Nephron progenitor cell (in vitro differentiated cells): Measurements from ENCODE around the gene EPHB1.

ENCODE experiments used
- DNase-seq: peaks from one replicate; pipeline ENCODE4 v3.0.0; 2021
- H3K27ac Mint-ChIP-seq: 2 replicates; pipeline ENCODE4 v1.8.0; 2021; ENCODE audit warnings: mild to moderate bottlenecking, moderate library complexity, mixed read lengths
- H3K27me3 Mint-ChIP-seq: 2 replicates; pipeline ENCODE4 v1.8.0; 2021; ENCODE audit warnings: mild to moderate bottlenecking, low read depth, mixed read lengths; ENCODE audit not compliant: poor library complexity
- H3K36me3 Mint-ChIP-seq: 2 replicates; pipeline ENCODE4 v1.8.0; 2021; ENCODE audit warnings: low read depth, mixed read lengths
- H3K4me1 Mint-ChIP-seq: 2 replicates; pipeline ENCODE4 v1.8.0; 2021; ENCODE audit warnings: mixed read lengths
- H3K4me3 Mint-ChIP-seq: 2 replicates; pipeline ENCODE4 v1.8.0; 2021; ENCODE audit warnings: mild to moderate bottlenecking, moderate library complexity, mixed read lengths
- H3K9me3 Mint-ChIP-seq: 2 replicates; pipeline ENCODE4 v1.8.0; 2021; ENCODE audit warnings: mild to moderate bottlenecking, moderate library complexity, mixed read lengths
- TF ChIP-seq, protein P1 (sequence below): fragments of 200-600 bp; sonication (generic); IDR thresholded peaks from 2 replicates; pipeline ENCODE4 v1.5.0; 2021; ENCODE audit warnings: antibody characterized with exemption

EPHB1 gene

DNA sequence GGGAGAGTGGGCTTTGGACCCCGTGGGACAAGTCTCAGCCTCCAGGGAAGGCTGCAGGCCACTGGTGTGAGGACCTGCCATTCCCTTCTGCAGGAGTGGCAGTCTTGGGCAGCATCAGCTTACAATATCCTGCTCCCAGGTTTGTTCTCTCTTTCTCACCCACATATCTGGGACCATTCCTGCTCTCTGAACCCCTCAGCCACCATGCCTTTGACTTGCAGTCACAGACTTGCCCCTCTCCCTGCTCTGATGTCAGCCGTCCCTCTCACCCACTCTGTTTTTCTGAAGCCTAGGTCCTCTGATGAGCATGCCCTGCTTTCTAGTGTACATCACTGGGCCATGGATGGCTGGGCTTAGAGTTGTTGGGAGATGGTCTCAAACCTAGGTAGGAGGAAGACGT is 282.1 kb downstream of the EPHB1 start:
- Mint-ChIP-seq H3K27me3 (peaks cover 17% of the 10 kb centered on the region), H3K9me3 (peaks cover 11% of the 10 kb centered on the region), H3K4me3 (no peak overlapping the region), H3K36me3 (no peaks in the 10 kb centered on the region), H3K27ac (no peak overlapping the region), H3K4me1 (peaks cover 6% of the 10 kb centered on the region)
- TF ChIP-seq, protein P1, sequence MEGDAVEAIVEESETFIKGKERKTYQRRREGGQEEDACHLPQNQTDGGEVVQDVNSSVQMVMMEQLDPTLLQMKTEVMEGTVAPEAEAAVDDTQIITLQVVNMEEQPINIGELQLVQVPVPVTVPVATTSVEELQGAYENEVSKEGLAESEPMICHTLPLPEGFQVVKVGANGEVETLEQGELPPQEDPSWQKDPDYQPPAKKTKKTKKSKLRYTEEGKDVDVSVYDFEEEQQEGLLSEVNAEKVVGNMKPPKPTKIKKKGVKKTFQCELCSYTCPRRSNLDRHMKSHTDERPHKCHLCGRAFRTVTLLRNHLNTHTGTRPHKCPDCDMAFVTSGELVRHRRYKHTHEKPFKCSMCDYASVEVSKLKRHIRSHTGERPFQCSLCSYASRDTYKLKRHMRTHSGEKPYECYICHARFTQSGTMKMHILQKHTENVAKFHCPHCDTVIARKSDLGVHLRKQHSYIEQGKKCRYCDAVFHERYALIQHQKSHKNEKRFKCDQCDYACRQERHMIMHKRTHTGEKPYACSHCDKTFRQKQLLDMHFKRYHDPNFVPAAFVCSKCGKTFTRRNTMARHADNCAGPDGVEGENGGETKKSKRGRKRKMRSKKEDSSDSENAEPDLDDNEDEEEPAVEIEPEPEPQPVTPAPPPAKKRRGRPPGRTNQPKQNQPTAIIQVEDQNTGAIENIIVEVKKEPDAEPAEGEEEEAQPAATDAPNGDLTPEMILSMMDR, result no peak
- DNase-seq, result no peak

DNA sequence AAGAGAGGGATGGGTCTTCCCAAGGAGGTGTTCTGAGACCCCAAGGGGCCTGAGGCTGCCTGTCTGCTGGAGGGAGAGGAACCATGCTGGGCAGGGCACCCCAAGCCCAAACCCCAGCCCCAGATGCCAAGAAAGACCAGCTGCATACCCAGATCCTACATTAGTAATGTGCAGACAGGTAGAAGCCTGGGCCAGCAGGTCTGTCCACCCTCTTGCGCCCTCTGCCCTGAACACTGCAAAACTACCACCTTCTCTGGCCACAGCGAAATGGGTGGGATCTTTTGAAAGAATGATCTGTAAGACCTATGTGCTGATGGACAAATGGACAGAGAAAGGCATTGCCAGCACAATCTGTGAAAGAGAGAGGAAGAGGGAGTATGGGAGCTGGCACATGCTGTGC is 283.2 kb downstream of the EPHB1 start:
- H3K4me3 Mint-ChIP-seq, result no peak overlapping the region
- DNase-seq, result no peak
- H3K36me3 Mint-ChIP-seq, result no peaks in the 10 kb centered on the region
- H3K27ac Mint-ChIP-seq, result no peak overlapping the region
- peaks cover 6% of the 10 kb centered on the region for H3K4me1 Mint-ChIP-seq
- peaks cover 17% of the 10 kb centered on the region for H3K27me3 Mint-ChIP-seq
- peaks cover 11% of the 10 kb centered on the region for H3K9me3 Mint-ChIP-seq
- TF ChIP-seq, protein P1, result no peak

DNA sequence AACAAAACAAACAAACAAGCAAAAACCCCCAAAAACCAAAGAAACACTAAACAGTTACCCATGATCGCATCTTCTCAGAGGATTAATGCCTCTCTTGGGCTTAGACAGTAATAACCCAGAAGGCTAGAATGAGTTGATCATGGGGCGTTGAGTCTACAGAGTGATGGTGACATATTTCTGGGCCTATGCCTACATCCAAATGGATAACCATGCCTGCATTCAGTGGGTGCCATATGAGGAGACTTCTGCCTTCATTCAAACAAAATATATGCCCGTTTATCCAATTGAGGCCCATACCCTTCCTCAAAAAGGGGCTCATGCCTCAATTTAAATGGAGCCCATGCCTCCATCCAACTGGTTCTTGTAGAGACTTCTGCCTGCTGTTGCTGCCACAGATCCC is 284.0 kb downstream of the EPHB1 start:
- Mint-ChIP-seq H3K36me3 (no peaks in the 10 kb centered on the region), H3K27me3 (peaks cover 17% of the 10 kb centered on the region), H3K4me3 (no peak overlapping the region), H3K4me1 (peaks cover 6% of the 10 kb centered on the region), H3K27ac (no peak overlapping the region), H3K9me3 (peaks cover 4% of the 10 kb centered on the region)
- TF ChIP-seq, protein P1, result no peak
- DNase-seq, result no peak

DNA sequence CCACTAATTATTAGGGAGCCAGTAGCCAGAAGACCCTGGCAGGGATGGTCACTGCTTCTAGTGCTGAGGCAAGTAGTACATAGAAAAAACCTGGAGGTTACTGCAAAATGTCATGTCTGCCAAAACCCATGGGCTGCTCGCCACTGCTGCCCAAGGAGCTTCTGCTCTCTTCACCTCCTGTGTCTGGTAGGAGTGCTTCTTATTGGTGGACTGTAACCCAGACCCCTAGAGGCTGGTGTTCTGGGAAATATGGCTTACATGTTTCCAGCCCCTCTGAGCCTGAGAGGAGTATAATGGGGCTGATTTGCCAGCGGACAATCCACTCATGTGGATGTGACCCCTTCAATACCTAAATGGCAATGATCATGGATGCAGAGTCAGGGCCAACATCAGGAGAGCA is 286.4 kb downstream of the EPHB1 start:
- H3K36me3 Mint-ChIP-seq, result no peaks in the 10 kb centered on the region
- TF ChIP-seq, protein P1, result no peak
- no peaks in the 10 kb centered on the region for H3K9me3 Mint-ChIP-seq
- H3K27me3 Mint-ChIP-seq, result peaks cover 17% of the 10 kb centered on the region
- H3K4me1 Mint-ChIP-seq, result peaks cover 6% of the 10 kb centered on the region
- no peak overlapping the region for H3K27ac Mint-ChIP-seq
- H3K4me3 Mint-ChIP-seq, result no peak overlapping the region
- DNase-seq, result no peak

DNA sequence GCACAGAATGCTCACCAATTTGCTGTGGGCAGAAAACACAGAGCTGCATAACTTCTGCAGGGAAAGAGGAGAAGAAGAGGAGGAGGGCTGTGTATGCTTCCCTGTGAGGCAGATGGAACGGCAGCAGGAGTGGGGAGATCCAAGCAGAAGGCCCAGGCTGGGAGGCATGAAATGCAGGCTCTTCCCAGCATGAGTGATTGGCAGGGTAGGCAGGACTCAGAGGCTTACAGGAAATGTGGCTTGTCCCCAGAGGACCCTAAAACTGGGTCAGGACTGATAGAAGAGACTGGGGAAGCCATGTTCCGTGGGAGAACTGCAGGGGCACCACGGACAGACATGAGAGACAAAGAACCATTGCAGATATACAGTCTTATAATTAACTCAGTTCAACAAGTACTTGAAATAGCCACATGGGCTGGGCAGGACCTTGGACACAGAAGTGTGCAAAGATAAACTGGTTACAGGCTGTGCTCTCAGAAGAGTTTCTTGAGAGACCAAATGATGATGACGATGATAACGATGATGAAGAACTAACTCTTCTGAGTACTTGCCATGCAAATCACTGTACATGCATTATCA is 286.9 kb downstream of the EPHB1 start:
- H3K27ac Mint-ChIP-seq, result no peak overlapping the region
- no peaks in the 10 kb centered on the region for H3K36me3 Mint-ChIP-seq
- H3K4me3 Mint-ChIP-seq, result no peak overlapping the region
- DNase-seq, result no peak
- TF ChIP-seq, protein P1, result no peak
- H3K9me3 Mint-ChIP-seq, result no peaks in the 10 kb centered on the region
- peaks cover 6% of the 10 kb centered on the region for H3K4me1 Mint-ChIP-seq
- H3K27me3 Mint-ChIP-seq, result peaks cover 17% of the 10 kb centered on the region

DNA sequence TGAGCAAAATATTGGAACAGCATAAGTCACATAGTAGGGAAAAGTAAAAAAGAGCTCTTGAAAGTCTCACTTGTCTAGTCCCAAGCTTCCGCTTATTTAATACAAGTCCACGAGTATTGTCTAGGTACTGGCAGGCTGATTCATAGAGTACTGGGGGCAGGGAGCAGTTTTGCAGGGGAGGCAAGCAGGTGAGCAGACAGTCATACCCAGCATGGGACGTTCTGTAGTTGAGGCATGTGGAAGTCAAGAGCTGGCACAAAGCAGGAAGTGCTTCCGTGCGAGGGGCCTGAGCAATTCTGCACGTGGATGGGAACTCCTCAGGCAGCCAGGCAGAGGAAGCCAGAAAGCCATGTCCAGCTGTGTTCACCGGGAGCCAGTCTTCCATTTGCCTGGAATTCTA is 287.6 kb downstream of the EPHB1 start:
- H3K4me1 Mint-ChIP-seq, result peaks cover 6% of the 10 kb centered on the region
- H3K9me3 Mint-ChIP-seq, result no peaks in the 10 kb centered on the region
- H3K27ac Mint-ChIP-seq, result no peak overlapping the region
- peaks cover 17% of the 10 kb centered on the region for H3K27me3 Mint-ChIP-seq
- no peak for DNase-seq
- no peaks in the 10 kb centered on the region for H3K36me3 Mint-ChIP-seq
- TF ChIP-seq, protein P1, result no peak
- no peak overlapping the region for H3K4me3 Mint-ChIP-seq
